Endodermal cell (in vitro differentiated cells): ENCODE results near the gene ATXN2L. TPM values are rescaled to one million over a fixed set of nuclear protein-coding genes. Genes with fewer than 3 reads are reported as not detected.

Experiments used
- DNase-seq: peaks from one replicate; pipeline ENCODE4 v3.0.0-alpha.2; 2017
- H3K27ac ChIP-seq: 2 replicates; pipeline ENCODE4 v1.5.1; 2013; ENCODE audit warnings: mild to moderate bottlenecking, low read depth, low read length, moderate library complexity
- H3K27me3 ChIP-seq: 2 replicates; pipeline ENCODE4 v1.6.1; 2013; ENCODE audit warnings: mild to moderate bottlenecking, low read length, moderate library complexity; ENCODE audit not compliant: insufficient read depth, control insufficient read depth, poor library complexity, severe bottlenecking
- H3K36me3 ChIP-seq: 2 replicates; pipeline ENCODE4 v1.7.0; 2013; ENCODE audit warnings: mild to moderate bottlenecking, low read length, moderate library complexity; ENCODE audit not compliant: control insufficient read depth, insufficient read depth
- H3K4me1 ChIP-seq: one replicate; pipeline ENCODE4 v1.7.0; 2013; ENCODE audit warnings: low read length; ENCODE audit not compliant: control insufficient read depth, insufficient read depth
- H3K4me3 ChIP-seq: 2 replicates; pipeline ENCODE4 v1.5.1; 2013; ENCODE audit warnings: mild to moderate bottlenecking, low read length, moderate library complexity
- H3K9ac ChIP-seq: 2 replicates; pipeline ENCODE4 v1.6.1; 2013; ENCODE audit warnings: mild to moderate bottlenecking, low read length, moderate library complexity; ENCODE audit not compliant: poor library complexity, severe bottlenecking; ENCODE audit errors: extremely low read depth
- H3K9me3 ChIP-seq: 2 replicates; pipeline ENCODE4 v1.6.1; 2013; ENCODE audit warnings: mild to moderate bottlenecking, low read length, moderate library complexity; ENCODE audit not compliant: control insufficient read depth
- H3K27ac Mint-ChIP-seq: 2 replicates; pipeline ENCODE4 v1.8.0; 2020; ENCODE audit warnings: mixed read lengths
- H3K27me3 Mint-ChIP-seq: 2 replicates; pipeline ENCODE4 v1.8.0; 2021; ENCODE audit warnings: mild to moderate bottlenecking, mixed read lengths; ENCODE audit not compliant: insufficient read depth
- H3K36me3 Mint-ChIP-seq: 2 replicates; pipeline ENCODE4 v1.8.0; 2020; ENCODE audit warnings: low read depth, mixed read lengths
- H3K4me1 Mint-ChIP-seq: 2 replicates; pipeline ENCODE4 v1.8.0; 2020; ENCODE audit warnings: mixed read lengths
- H3K4me3 Mint-ChIP-seq: 2 replicates; pipeline ENCODE4 v1.8.0; 2020; ENCODE audit warnings: mild to moderate bottlenecking, moderate library complexity, mixed read lengths
- H3K9me3 Mint-ChIP-seq: 2 replicates; pipeline ENCODE4 v1.8.0; 2020; ENCODE audit warnings: mild to moderate bottlenecking, mixed read lengths
- CTCF ChIP-seq: fragments of 200-600 bp; sonication (generic); conservative IDR thresholded peaks from 2 replicates; pipeline ENCODE4 v1.5.0; 2021; ENCODE audit warnings: antibody characterized with exemption, mild to moderate bottlenecking
- WGBS, 2 experiments: methylation state at CpG; one replicate each; pipeline versions ENCODE4 v1.1.5 to v1.1.7; 2013; ENCODE audit warnings: missing lambda C conversion rate in 2 of 2, mixed read lengths in 1 of 2; ENCODE audit not compliant: insufficient coverage in 1 of 2, insufficient read length in 1 of 2; 5-methylcytosine and 5-hydroxymethylcytosine counted together
- total RNA-seq, 2 donors: library from RNA; stranded (reverse); fragmentation: NEBNext Ultra II Directional in 1 of 2; extraction: Animal tissue kit (Norgen Biotek cat#: 25700) in 1 of 2; gene quantifications; 2 replicates in 1 of 2; 3 replicates in 1 of 2; pipeline ENCODE4 v1.2.1, GENCODE V29; 2021

Gene ATXN2L
- total RNA-seq, 2 donors from 2014 or later = 242 to 264 TPM

GRCh38 chr16:28876973-28877654, 54.3 kb downstream of the ATXN2L start:
- peaks cover 10% of the 10 kb centered on the region for H3K4me1 Mint-ChIP-seq
- no peak overlapping the region for H3K27ac Mint-ChIP-seq
- peaks cover 3% of the 10 kb centered on the region for H3K4me1 ChIP-seq
- H3K4me3 Mint-ChIP-seq = no peak overlapping the region
- peak overlapping the region; percentile 38 for H3K27ac ChIP-seq
- peaks cover 12% of the 10 kb centered on the region for H3K36me3 ChIP-seq
- H3K9me3 Mint-ChIP-seq = no peaks in the 10 kb centered on the region
- no peak overlapping the region for H3K4me3 ChIP-seq
- H3K27me3 Mint-ChIP-seq = peaks cover 18% of the 10 kb centered on the region
- no peak overlapping the region for H3K9ac ChIP-seq
- H3K27me3 ChIP-seq = peaks cover 13% of the 10 kb centered on the region
- H3K36me3 Mint-ChIP-seq = peaks cover 19% of the 10 kb centered on the region
- DNase-seq = no peak
- TF ChIP-seq CTCF = peak; percentile 13
- H3K9me3 ChIP-seq = no peaks in the 10 kb centered on the region
- WGBS, 2 experiments = 68 to 72% methylated on average over 7 to 12 of the region's 12 CpGs

DNA sequence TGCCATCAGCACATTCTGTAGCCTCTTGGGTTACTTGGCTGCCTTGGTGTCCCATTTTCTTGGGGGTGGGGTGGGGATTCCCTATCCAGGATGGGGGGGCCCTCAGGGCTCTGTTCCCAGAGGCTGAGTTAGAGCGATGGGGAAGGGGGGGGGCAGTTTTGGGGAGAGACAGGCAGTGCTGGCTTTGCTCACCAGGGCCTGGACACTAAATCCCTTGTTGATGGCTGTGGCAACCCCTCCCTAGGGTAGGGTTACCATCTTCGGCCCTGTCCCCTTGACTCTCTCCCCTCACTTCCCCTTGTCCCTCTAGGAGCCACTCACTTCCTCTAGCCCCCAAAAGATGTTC, 54.8 kb downstream of the ATXN2L start:
- peaks cover 10% of the 10 kb centered on the region for H3K4me1 Mint-ChIP-seq
- H3K4me1 ChIP-seq = peaks cover 3% of the 10 kb centered on the region
- H3K9me3 ChIP-seq = no peaks in the 10 kb centered on the region
- no peak for TF ChIP-seq CTCF
- DNase-seq = no peak
- H3K4me3 ChIP-seq = no peak overlapping the region
- H3K27me3 ChIP-seq = peaks cover 13% of the 10 kb centered on the region
- H3K36me3 ChIP-seq = peaks cover 12% of the 10 kb centered on the region
- H3K27me3 Mint-ChIP-seq = peaks cover 22% of the 10 kb centered on the region
- peaks cover 16% of the 10 kb centered on the region for H3K36me3 Mint-ChIP-seq
- no peak overlapping the region for H3K9ac ChIP-seq
- 84% methylated on average over 2 of the region's 2 CpGs; no CpG with 5 or more reads in 1 of the 2 experiments for WGBS, 2 experiments
- no peak overlapping the region for H3K27ac ChIP-seq
- H3K4me3 Mint-ChIP-seq = no peak overlapping the region
- H3K9me3 Mint-ChIP-seq = no peaks in the 10 kb centered on the region
- H3K27ac Mint-ChIP-seq = no peak overlapping the region

GRCh38 chr16:28878083-28878926, 55.5 kb downstream of the ATXN2L start, which contains the start of gene ATP2A1:
Gene ATP2A1, plus strand, starts transcription at chr16:28878488. Its CDS starts 184 bp downstream, at chr16:28878672.
- peak within 1 kb of the TSS; percentile 74 for H3K9ac ChIP-seq
- H3K9me3 ChIP-seq = no peaks in the 10 kb centered on the region
- Mint-ChIP-seq H3K27me3 (peaks cover 22% of the 10 kb centered on the region), H3K4me1 (peaks cover 10% of the 10 kb centered on the region), H3K9me3 (no peaks in the 10 kb centered on the region), H3K36me3 (peaks cover 14% of the 10 kb centered on the region), H3K27ac (peak within 1 kb of the TSS; percentile 80), H3K4me3 (peak within 1 kb of the TSS; percentile 79)
- H3K27ac ChIP-seq = no peak within 1 kb of the TSS
- peaks cover 13% of the 10 kb centered on the region for H3K27me3 ChIP-seq
- DNase-seq = no peak
- peak within 1 kb of the TSS; percentile 94 for H3K4me3 ChIP-seq
- peaks cover 8% of the 10 kb centered on the region for H3K36me3 ChIP-seq
- WGBS, 2 experiments = 84 to 89% methylated on average over 13 to 24 of the region's 25 CpGs
- peaks cover 3% of the 10 kb centered on the region for H3K4me1 ChIP-seq
- TF ChIP-seq CTCF = no peak
